ENCODE data around the gene MEGF10.

The MEGF10 gene

GRCh38 chr5:127412698-127413097 is 122.1 kb downstream of the MEGF10 start:
- DNase-seq (ENCODE audit: low read depth), result no peak

GRCh38 chr5:127415034-127415433 is 124.4 kb downstream of the MEGF10 start:
- no peak for DNase-seq (ENCODE audit: low read depth)

- no peak for DNase-seq (ENCODE audit: low read depth)
Measured at GRCh38 chr5:127416906-127417305, 126.3 kb downstream of the MEGF10 start.

DNA sequence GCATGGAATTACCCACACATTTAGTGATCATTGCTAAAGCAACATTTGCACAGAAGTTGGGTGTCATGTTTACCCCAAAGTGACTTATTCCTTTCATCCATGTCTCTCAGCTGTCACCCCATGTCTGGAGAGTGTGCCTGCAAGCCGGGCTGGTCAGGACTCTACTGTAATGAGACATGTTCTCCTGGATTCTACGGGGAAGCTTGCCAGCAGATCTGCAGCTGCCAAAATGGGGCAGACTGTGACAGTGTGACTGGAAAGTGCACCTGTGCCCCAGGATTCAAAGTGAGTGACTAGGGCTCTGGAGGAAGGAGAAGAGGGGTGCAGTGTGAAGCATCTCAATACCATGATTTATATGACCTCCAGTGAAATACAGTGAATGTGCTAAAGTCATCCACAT is 126.9 kb downstream of the MEGF10 start:
- no peak for DNase-seq (ENCODE audit: low read depth)

DNA sequence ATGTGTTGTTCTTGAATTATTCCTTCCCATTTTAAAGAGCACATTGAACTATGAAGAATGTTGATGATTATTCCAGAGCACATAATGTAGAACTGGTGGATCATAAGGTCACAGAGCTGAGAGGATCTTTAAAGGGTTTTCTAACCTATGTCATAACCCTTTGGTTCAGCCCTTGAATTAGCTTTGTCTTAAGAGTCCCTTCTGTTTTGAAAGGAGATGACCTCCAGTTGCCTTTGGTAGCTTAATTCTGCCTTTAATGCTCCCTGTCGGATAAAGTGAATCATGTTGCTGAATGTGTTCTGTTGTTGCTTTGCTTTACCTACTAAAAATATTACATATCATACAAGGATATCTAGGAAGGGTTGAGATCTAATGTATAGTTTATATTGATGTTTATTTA is 127.8 kb downstream of the MEGF10 start:
- no peak for DNase-seq (ENCODE audit: low read depth)

DNA sequence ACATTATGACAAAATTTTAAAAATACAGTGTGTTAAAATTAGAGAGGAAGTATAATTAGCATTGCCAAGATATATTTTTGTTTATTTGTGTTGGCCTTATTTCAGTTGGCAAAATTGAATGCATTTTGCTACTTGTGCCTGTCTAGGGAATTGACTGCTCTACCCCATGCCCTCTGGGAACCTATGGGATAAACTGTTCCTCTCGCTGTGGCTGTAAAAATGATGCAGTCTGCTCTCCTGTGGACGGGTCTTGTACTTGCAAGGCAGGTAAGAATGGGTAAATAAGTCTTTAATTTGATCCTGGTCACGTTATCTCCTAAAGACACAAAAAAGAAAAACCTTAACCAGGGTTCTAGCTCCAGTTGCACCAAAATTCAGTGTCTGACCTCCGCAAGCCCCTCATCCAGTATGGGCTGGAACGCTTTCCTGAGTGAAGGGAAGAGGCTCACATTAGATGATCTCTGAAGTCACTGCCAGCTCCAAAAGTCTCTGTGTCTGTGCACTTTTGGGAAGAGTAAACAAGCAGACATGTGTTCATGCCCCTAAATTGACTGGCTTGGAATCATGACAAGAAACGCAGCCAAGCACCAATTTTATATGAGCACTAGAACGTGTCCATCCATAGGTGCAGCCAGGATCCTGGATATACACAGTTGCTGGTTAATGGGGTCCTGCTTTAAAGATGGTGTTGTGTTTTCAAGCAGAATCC is 128.5 kb downstream of the MEGF10 start:
- no peak for DNase-seq (ENCODE audit: low read depth)

DNA sequence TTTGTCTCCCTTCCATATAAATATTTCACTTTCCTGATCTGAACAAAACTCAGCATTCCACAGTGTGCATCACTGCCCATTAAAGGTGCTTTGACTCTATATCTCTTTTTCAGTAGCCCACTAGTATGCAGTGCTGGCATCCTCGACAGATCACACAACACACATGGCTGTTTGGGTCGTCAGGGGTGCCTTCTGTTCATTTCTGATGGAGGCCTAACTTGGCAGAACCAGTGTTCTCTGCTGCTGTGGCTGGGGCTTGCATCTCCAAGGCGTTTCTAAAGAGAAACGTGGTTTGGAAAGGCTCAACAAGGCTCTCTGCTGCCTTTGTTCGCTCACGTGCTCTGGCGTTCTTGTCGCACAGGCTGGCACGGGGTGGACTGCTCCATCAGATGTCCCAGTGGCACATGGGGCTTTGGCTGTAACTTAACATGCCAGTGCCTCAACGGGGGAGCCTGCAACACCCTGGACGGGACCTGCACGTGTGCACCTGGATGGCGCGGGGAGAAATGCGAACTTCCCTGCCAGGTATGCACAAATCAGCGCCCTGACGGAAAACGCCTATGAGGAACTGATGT is 129.2 kb downstream of the MEGF10 start:
- DNase-seq (ENCODE audit: low read depth), result no peak

DNA sequence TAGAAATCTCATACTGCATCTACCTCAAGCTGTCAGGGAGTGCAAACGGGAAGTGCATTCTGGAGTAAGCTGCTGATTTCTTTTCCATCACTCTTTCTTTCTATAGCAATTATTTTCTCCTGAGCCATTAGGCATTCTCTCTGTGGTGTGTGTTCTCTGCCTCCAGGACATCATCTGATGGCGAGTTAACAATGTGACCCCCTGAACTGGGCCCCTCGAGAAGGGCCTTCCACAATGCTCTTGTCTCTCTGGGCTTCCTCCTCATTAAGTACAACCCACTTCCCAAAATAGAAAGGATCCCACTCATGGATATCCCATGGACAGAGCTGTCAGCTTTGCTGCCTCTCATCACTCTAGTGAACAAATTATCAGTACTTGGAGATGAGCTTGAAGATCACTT is 130.2 kb downstream of the MEGF10 start:
- DNase-seq (ENCODE audit: low read depth), result no peak

DNA sequence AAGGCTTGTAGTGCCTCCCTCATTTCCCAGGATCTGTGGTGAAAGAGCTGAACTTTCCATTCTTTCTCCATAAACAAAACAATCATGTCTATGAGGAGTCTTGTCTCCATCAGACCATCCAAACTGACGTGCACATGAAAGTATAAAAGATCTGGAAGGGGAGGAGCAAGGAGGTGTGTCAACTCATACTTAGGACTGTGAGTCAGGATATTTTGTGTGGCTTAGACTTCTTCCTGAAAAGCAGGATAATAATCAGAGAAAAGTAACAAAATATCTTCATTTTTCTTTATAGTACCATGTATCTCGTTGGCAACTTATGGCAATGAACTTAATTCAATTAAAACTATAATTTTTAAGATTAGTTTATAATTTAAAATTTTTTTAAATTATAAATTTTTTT is 130.9 kb downstream of the MEGF10 start:
- no peak for DNase-seq (ENCODE audit: low read depth)

DNA sequence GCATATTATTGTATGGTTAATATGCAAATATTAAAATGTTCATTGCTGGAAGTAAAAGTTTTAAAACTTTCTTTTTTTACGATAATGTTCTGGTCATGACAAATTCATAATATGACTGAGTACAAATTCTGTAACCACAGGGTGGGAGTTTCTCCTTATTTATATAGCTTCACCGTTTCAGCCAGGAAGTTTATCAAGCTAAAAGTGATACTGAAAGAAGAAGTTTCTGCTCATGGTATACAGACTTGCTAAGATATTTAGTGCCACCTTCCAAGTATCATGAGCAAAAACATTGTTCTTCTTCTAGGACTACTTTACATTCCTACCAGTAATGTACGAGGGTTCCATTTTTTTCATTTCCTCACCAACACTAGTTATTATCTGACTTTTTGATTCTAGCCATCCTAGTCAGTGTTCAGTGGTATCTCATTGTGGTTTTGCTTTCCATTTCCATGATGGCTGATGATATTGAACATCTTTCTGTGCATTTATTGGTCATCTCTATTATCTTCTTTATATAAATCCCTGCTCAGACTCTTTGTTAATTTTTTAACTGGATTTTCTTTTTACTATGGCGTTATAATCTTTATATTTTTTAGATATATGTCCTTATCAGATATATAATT is 132.7 kb downstream of the MEGF10 start:
- DNase-seq (ENCODE audit: low read depth), result no peak

DNA sequence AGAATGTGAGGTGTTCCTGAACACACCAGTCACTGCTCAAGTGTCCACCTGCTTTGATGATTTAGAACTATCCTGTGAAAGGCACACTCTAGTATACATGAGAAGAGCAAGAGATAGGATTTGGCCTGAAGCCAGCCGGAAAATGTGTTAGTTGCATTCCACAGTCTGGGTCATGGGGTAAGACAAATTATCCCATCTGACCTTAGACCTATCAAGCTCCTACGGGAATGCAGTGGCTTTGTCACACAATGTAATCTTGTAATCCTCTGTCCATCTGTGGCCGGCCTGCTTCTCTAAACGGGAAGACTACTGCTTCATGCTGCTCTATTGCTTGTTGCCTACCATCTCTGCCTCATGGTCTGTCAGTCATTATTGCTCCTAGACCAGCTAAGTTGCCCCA is 134.4 kb downstream of the MEGF10 start:
- DNase-seq (ENCODE audit: low read depth), result no peak

GRCh38 chr5:127425868-127426267 is 135.3 kb downstream of the MEGF10 start:
- no peak for DNase-seq (ENCODE audit: low read depth)

- DNase-seq (ENCODE audit: low read depth), result no peak
Measured at GRCh38 chr5:127426661-127427060, 136.1 kb downstream of the MEGF10 start.

DNA sequence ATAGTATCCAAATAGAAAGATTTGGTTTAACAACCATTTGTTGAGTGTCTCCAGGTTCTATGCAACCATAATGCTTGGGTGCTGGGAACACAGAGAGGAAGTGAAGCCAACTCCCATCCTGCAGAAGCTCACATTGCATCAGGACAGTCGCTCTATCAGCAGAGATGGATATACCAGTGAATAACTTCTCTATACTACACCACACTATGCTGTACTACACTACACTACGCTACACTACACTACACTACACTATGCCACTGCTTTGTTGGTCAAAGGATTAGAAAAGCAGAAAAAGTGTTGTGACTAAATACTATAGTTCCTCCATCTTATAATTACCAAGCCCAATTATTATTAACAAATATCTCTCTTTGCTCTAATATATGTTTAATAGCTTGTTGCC is 137.7 kb downstream of the MEGF10 start:
- DNase-seq (ENCODE audit: low read depth), result no peak

GRCh38 chr5:127428748-127429147 is 138.2 kb downstream of the MEGF10 start:
- no peak for DNase-seq (ENCODE audit: low read depth)

GRCh38 chr5:127429928-127430327 is 139.3 kb downstream of the MEGF10 start:
- no peak for DNase-seq (ENCODE audit: low read depth)

DNA sequence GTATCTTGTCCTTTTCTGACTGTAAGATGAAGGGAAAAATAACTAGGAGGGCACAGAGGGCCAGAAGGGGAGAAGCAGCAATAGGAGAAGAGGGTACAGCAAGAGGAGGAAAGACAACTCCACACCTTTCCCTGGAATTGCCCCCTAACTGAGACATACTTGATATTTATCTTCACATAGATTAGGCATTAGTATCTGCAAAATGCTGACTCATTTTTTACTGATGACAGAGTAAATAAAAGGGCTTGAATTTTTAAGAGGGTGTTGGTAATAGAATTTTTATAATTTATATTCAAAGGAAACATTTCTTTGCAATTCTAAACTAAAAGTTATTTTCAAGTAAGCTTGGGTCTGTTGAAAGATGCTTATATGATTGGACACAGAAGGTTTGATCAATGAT is 140.0 kb downstream of the MEGF10 start:
- no peak for DNase-seq (ENCODE audit: low read depth)

- no peak for DNase-seq (ENCODE audit: low read depth)
Measured at GRCh38 chr5:127431977-127432585, 141.5 kb downstream of the MEGF10 start.

DNA sequence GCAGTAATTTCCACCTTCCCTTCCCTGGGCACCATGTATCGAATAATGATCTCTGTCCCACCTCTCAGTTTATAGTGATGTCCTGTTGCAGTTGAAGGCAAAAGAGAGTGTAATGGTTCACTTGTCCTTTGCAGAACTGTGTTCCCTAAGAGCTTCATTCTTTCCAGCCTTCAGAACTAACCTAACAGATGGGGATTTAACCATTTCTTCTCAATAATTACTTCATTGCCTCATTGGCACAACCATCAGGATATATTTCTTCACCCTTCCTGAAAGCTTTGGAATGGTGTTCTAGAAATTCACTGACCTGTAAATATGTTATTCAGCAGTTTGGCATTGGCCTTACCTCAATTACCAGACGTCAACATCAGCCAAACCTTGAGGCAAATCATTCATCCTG is 142.9 kb downstream of the MEGF10 start:
- no peak for DNase-seq (ENCODE audit: low read depth)

- DNase-seq (ENCODE audit: low read depth), result no peak
Measured at GRCh38 chr5:127434588-127434987, 144.0 kb downstream of the MEGF10 start.

DNA sequence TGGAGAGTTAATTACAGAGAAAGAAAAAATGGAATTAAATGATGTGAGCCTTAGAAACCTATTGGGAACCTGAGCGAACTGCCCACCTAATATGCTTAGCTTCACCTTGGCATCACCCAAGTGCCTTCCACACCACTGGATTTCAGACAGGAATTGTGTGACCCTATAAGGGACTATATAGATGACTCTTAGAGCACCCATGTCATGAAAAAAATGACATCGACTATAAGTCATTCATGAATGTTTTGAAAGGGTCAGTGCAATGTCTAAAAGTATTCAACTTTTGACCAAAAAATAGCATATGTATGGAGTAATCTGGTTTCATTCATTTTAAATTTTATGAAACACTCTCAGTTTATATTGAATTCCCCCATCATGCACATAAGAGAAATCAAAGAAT is 145.2 kb downstream of the MEGF10 start:
- no peak for DNase-seq (ENCODE audit: low read depth)

- DNase-seq (ENCODE audit: low read depth), result no peak
Measured at GRCh38 chr5:127439644-127440043, 149.0 kb downstream of the MEGF10 start.

DNA sequence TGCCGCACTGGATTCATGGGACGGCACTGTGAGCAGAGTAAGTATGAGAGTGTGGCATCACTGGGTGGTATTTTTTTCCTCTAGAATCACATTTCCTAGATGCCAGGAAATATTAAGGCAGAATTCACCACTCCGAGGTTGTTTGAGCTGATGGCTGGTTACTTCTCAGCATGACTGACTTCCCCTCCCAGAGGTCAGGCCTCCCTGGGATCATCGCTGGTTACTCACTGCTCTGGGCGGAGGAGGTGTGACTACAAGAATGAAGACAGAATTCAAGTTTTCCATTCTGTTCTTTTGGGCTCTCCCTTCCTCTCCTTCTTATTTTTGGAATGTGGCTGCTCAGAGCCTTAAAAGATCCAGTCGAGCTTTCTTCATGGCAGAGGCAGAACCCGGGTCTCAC is 150.2 kb downstream of the MEGF10 start:
- DNase-seq (ENCODE audit: low read depth), result peak; percentile 39
